ENCODE measurements around the gene TNNC2.

DNA sequence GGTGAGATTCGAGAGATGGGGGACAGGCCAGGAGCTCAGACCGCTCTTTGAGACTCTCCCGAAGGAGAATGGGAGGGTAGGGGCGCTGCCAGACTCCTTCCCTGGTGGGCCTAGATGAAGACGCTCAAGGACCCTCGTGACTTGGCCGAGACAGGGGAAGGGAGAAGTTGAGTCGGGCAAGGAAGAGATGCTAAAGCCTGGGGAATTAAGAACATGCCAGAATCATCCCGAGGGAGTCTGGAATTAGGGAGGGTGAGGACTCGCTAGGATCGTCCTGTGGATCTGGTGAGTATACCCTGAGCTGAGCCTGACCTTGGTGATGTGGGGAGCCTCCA, 14.1 kb downstream of the TNNC2 start:
- TF ChIP-seq, protein P1, sequence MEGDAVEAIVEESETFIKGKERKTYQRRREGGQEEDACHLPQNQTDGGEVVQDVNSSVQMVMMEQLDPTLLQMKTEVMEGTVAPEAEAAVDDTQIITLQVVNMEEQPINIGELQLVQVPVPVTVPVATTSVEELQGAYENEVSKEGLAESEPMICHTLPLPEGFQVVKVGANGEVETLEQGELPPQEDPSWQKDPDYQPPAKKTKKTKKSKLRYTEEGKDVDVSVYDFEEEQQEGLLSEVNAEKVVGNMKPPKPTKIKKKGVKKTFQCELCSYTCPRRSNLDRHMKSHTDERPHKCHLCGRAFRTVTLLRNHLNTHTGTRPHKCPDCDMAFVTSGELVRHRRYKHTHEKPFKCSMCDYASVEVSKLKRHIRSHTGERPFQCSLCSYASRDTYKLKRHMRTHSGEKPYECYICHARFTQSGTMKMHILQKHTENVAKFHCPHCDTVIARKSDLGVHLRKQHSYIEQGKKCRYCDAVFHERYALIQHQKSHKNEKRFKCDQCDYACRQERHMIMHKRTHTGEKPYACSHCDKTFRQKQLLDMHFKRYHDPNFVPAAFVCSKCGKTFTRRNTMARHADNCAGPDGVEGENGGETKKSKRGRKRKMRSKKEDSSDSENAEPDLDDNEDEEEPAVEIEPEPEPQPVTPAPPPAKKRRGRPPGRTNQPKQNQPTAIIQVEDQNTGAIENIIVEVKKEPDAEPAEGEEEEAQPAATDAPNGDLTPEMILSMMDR (IDR thresholded peaks at IDR 0.05; ENCODE audit: low read depth, low read length): no peak
- TF ChIP-seq POLR2A (IDR thresholded peaks at IDR 0.05; ENCODE audit: extremely low read depth, insufficient read length) (no peak), MYC (IDR thresholded peaks at IDR 0.05; ENCODE audit: low read depth, low read length) (no peak)
- TF ChIP-seq, protein P2, sequence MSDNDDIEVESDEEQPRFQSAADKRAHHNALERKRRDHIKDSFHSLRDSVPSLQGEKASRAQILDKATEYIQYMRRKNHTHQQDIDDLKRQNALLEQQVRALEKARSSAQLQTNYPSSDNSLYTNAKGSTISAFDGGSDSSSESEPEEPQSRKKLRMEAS (IDR thresholded peaks at IDR 0.05; ENCODE audit: low read depth, low read length): no peak
